OCI-LY3 (cell line): Measurements from ENCODE around the gene DEPP1.

Experiments
- CTCF ChIP-seq: fragments of 200-600, 300-600 bp; sonication (generic); IDR thresholded peaks from 2 replicates; pipeline ENCODE4 v1.5.1; 2014; ENCODE audit warnings: antibody characterized with exemption, low read length, low read depth
- EZH2phosphoT487 ChIP-seq: fragments of 200-600 bp; shearing (Covaris generic); IDR thresholded peaks from 2 replicates; pipeline ENCODE4 v1.6.1; 2018; ENCODE audit warnings: antibody characterized with exemption, mixed run types, low read depth

GRCh38 chr10:44977287-44978212, 1.1 kb downstream of the DEPP1 start:
- TF ChIP-seq CTCF, result no peak
- no peak for TF ChIP-seq EZH2phosphoT487
